C4-2B (cell line): ENCODE results near the gene TRIO.

Experiments
- CTCF ChIP-seq: fragments of 450-650 bp; conservative IDR thresholded peaks from 2 replicates; pipeline ENCODE4 v1.5.1; 2017; ENCODE audit warnings: mild to moderate bottlenecking
- ZFX ChIP-seq: fragments of 450-650 bp; IDR thresholded peaks from 2 replicates; pipeline ENCODE4 v1.6.1; 2017

GRCh38 chr5:14440223-14440581 is 297.1 kb downstream of the TRIO start:
- TF ChIP-seq CTCF, result no peak
- TF ChIP-seq ZFX, result no peak
